Activated CD8-positive, alpha-beta memory T cell treated with anti-CD3 and anti-CD28 coated beads, Interleukin-2, amount 50 U/mL, for 1 hour (primary cell): Measurements from ENCODE around the gene MSRB3.

Source experiments
- DNase-seq: peaks from one replicate; pipeline ENCODE4 v3.0.0-alpha.2; 2020; ENCODE audit errors: extremely low read depth

MSRB3 gene

DNA sequence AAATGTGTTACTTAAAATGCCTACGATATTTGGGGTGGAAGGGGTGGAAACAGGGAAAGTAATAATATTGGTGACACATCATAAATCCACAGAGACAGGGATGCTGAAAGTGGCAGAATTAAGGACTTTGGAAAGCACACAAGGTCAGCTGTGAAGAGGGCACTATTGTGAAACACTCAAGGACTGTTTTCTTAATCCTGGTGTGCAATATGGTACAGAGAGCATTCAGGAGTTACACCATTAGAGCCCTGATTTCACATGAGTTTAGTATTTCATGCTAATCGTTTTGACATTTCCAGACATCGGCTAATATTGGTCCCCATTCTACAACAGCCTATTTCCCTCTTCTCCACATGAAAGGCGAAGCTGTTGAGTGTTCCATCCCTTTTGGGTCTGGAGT, 219.2 kb downstream of the MSRB3 start:
- no peak for DNase-seq

DNA sequence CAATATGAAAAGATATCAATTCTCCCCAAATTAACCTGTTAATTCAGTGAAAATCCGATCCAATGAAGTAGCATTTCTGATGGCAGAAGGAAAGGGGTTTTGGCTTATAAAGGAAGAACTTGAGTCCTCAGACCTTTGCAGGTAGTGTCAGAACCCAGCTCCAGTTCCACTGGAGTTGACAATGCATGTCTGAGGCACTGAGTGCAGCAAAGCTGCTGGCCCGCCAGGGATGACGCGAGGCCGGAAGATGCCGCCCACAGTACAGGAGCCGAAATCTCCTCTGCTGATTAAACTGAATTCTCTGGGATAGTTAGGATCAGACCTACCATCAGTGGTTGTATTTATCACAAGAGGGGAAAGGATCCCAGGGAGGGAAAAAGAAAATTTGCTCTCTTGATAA, 220.7 kb downstream of the MSRB3 start:
- no peak for DNase-seq

- DNase-seq = no peak
Measured at GRCh38 chr12:65500091-65500900, 221.8 kb downstream of the MSRB3 start.

DNA sequence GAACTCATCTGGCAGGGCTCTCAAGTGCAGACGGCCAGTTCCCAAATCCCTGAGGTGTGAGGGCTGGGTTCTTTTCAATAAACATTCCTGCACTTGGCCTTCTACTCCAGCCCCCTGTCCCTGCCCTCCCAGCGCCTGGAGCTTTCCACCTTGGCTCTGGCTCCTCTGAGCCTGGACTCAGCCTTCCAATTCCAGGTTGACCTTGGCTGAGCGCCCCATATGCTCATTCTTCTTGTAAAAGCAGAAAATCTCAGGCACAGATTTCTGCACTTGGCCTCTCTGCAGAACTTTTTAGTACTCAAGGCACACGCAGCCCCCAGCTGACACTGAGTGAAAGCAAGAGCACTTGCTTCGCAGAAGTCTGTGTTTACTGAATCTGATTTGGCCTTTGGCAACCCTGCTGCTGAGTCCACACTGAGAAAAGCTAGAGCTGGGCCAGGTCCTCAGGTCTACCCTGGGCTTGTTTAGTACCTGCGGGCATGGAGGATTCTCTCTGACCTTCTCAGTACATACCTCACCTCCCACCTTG, 222.7 kb downstream of the MSRB3 start:
- DNase-seq = no peak

GRCh38 chr12:65501935-65502334, 223.5 kb downstream of the MSRB3 start:
- no peak for DNase-seq

GRCh38 chr12:65504417-65504816, 225.9 kb downstream of the MSRB3 start:
- DNase-seq = no peak

DNA sequence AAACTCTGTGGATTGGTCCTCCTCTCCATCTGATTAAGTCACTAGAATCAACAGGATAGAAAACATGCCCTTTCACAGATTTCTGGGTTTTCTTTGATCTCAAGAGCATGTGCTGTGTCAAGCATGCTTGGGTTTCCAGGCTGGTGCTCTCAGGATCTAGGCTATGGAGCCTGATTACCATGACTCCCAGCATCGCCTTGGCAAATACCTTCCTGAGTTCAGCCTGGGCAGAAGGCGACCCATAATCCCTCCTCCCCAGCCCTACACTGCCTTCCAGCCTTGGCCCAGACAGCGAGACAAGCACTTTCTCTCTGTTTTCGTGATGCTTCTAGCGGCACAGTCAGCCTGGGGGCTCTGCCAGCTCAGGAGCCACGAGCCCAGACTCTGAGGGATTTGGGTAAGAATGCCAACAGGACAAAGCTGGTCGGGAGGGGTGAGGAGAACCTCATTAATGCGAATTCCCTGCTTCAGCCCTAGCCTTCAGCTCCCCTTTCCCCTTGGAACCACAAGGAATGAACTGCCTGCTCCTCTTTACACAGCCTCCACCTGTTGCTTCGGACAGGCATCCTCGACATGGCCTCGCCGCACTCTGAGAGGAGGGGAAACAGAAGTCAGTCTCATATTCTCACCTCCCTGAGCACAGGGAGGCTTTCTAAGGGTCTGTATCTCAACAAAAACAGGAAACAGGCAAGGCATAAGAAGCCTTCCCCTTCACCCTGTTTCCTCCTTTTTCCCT, 227.1 kb downstream of the MSRB3 start:
- DNase-seq = no peak

DNA sequence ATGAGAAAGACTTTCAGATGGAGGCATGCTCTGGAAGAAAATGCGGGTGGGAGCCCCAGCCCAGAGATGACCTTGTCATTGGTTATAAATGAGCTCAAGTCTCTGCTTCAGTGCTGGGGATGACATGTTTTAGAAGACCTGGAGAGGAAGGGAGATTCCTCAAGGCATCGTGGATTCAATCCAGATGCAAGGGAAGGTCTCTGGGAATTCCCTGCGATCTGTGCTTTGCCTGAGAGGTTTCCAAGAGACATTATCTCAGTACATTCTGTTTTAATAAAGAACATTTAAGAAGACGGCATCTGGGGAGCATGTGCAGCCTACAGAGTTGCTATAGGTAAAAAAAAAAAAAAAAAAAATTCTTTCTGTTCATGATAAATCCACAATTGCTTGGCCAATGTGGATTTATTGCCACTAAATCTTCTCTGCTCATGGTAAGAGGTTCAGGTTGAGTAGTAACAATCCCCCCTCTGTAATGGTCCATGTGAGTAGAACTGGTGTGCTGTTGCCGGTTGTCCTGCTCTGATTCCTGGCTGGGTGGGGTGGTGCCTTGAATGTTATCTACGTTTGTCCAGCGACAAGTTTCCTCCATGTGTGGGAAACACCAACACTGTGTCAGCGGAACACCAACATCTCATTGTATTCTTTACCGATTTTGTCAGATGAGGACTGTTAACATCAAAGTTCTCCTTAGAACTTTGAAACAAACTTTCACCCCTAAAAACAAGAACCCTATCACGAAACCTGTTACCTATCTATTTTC, 230.0 kb downstream of the MSRB3 start:
- no peak for DNase-seq

GRCh38 chr12:65510007-65510406, 231.5 kb downstream of the MSRB3 start:
- no peak for DNase-seq

GRCh38 chr12:65510584-65511050, 232.1 kb downstream of the MSRB3 start:
- no peak for DNase-seq

- no peak for DNase-seq
Measured at GRCh38 chr12:65511134-65511834, 232.8 kb downstream of the MSRB3 start.

DNA sequence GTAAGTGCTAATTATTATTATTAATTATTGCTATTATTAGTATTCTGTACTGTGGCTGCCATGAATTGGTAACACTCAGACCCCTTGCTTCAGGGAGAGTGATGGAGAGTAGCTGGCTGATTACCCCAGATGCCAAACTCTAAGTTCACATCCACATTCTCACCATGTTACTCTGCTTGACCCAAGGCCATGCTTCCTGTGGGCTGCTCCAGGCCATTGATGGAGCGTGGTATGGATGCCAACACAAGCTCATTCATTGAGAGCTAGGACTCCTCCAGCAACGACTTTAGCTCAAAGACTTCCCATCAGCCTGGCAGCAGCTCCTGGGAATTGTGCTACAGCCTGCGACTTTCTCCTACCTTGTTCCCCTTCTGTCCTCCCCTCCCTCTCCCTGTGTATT, 233.4 kb downstream of the MSRB3 start:
- no peak for DNase-seq
